Measurements from ENCODE around the gene C11orf52.

GRCh38 chr11:111974446-111974845 lies 55.7 kb downstream of the C11orf52 start:
- no peak for TF ChIP-seq EZH2 (IDR thresholded peaks at IDR 0.05; ENCODE audit: low read length, unreplicated experiment)
- no peak for TF ChIP-seq CTCF (conservative IDR thresholded peaks at IDR 0.05; ENCODE audit: low read depth, low read length)
- TF ChIP-seq EZH2phosphoT487 (IDR thresholded peaks at IDR 0.05; ENCODE audit: borderline replicate concordance, low read length): no peak

Measured in PC-3 (cell line).